ENCODE measurements around the gene GLYATL1. TPM values are rescaled to one million over a fixed set of nuclear protein-coding genes. Genes with fewer than 3 reads are reported as not detected.

GLYATL1 gene
- total and polyA plus RNA-seq, 10 of the 15 experiments (the other 5 are each of a cell fraction or from before 2014, with no cell fraction given): not detected

DNA sequence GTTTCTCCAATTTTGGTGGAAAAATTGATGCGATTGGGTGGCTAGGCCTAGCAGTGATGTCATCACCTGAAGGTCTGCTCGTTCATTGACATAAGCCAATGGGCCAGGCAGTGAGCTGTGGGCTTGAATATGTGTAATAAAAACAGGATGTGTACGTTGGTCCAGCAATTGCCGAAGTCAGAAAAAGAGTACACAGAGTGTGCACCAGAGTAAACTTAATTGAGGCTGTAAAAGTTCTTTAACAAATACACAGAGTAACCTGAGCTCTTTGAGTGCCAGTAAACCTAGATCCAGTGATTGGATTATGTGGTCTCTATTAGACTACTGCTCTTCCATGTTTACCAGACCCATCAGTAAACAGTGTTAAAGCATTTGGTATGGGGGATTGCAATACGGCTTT, 13.0 kb upstream of the GLYATL1 start:
- H3K9me3 ChIP-seq (replicated peaks; ENCODE audit: control insufficient read depth, insufficient read depth, low read length): no peaks in the 10 kb centered on the region
- H4K20me1 ChIP-seq (ENCODE audit: control insufficient read depth, insufficient read depth): no peaks in the 10 kb centered on the region
- ATAC-seq (no peak), DNase-seq (ENCODE audit: low read depth, low spot score) (no peak), FAIRE-seq (no peak)
- H3K36me3 ChIP-seq (ENCODE audit: control insufficient read depth in 2 of 2, insufficient read depth in 2 of 2, low read length in 1 of 2): no peaks in the 10 kb centered on the region
- WGBS (ENCODE audit: insufficient coverage, insufficient replicate concordance, low lambda C conversion rate, missing lambda C conversion rate): 30% methylated on average over 5 of the region's 5 CpGs
- ChIA-PET SMC1A (ENCODE audit: uncharacterized antibody, unreplicated experiment) (no interaction called here), RAD21 (ENCODE audit: unreplicated experiment) (no interaction called here), CTCF (interaction anchor here (0.8 to 1.4 kb wide), 3 partner anchors 19 to 232 kb away, joined by 3 to 5 read pairs (median 4); no protein-coding TSS in a partner anchor), POLR2A (no interaction called here)
- no TSS peak for BruUV-seq (replicated peaks)
- intact Hi-C loops (cut with micrococcal nuclease; ENCODE audit: unreplicated experiment) (no loop called here), in situ Hi-C loops (cut with MboI) (no loop called here)
- H3K27me3 ChIP-seq (replicated peaks in 1 of 2; ENCODE audit: control insufficient read depth in 2 of 2, insufficient read depth in 2 of 2, low read length in 1 of 2): peaks cover 1 to 6% of the 10 kb centered on the region in 2 experiments; a peak in 2 of 4 replicates
- H3K4me1 ChIP-seq (ENCODE audit: control insufficient read depth, insufficient read depth, low read length): no peaks in the 10 kb centered on the region
- H3K4me2 ChIP-seq (ENCODE audit: control insufficient read depth, insufficient read depth): no peak overlapping the region
- H2AFZ ChIP-seq (ENCODE audit: control insufficient read depth, low read depth, low read length): no peak overlapping the region
- no peak overlapping the region for H3K27ac ChIP-seq (ENCODE audit: control insufficient read depth, insufficient read depth)
- no peak overlapping the region for H3K9ac ChIP-seq (ENCODE audit: control insufficient read depth, insufficient read depth, low read length)
- no peak overlapping the region for H3K4me3 ChIP-seq
- H3K79me2 ChIP-seq (ENCODE audit: control insufficient read depth, insufficient read depth, low read length): no peaks in the 10 kb centered on the region
- TF ChIP-seq ETV6 (conservative IDR thresholded peaks at IDR 0.05 in 1 of 2, IDR thresholded peaks at IDR 0.05 in 1 of 2; ENCODE audit: borderline replicate concordance in 1 of 2, low read depth in 1 of 2): no peak
- no peak for TF ChIP-seq NBN (IDR thresholded peaks at IDR 0.05)
- TF ChIP-seq, protein P1, sequence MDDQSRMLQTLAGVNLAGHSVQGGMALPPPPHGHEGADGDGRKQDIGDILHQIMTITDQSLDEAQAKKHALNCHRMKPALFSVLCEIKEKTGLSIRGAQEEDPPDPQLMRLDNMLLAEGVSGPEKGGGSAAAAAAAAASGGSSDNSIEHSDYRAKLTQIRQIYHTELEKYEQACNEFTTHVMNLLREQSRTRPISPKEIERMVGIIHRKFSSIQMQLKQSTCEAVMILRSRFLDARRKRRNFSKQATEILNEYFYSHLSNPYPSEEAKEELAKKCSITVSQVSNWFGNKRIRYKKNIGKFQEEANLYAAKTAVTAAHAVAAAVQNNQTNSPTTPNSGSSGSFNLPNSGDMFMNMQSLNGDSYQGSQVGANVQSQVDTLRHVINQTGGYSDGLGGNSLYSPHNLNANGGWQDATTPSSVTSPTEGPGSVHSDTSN (IDR thresholded peaks at IDR 0.05; ENCODE audit: insufficient replicate concordance, low read depth, low read length): no peak
- TF ChIP-seq, protein P2, sequence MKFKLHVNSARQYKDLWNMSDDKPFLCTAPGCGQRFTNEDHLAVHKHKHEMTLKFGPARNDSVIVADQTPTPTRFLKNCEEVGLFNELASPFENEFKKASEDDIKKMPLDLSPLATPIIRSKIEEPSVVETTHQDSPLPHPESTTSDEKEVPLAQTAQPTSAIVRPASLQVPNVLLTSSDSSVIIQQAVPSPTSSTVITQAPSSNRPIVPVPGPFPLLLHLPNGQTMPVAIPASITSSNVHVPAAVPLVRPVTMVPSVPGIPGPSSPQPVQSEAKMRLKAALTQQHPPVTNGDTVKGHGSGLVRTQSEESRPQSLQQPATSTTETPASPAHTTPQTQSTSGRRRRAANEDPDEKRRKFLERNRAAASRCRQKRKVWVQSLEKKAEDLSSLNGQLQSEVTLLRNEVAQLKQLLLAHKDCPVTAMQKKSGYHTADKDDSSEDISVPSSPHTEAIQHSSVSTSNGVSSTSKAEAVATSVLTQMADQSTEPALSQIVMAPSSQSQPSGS (IDR thresholded peaks at IDR 0.05; ENCODE audit: low read length): no peak
- no peak for TF ChIP-seq KAT2A (conservative IDR thresholded peaks at IDR 0.05; ENCODE audit: control insufficient read depth, low read depth, low read length)
- TF ChIP-seq, protein P3, sequence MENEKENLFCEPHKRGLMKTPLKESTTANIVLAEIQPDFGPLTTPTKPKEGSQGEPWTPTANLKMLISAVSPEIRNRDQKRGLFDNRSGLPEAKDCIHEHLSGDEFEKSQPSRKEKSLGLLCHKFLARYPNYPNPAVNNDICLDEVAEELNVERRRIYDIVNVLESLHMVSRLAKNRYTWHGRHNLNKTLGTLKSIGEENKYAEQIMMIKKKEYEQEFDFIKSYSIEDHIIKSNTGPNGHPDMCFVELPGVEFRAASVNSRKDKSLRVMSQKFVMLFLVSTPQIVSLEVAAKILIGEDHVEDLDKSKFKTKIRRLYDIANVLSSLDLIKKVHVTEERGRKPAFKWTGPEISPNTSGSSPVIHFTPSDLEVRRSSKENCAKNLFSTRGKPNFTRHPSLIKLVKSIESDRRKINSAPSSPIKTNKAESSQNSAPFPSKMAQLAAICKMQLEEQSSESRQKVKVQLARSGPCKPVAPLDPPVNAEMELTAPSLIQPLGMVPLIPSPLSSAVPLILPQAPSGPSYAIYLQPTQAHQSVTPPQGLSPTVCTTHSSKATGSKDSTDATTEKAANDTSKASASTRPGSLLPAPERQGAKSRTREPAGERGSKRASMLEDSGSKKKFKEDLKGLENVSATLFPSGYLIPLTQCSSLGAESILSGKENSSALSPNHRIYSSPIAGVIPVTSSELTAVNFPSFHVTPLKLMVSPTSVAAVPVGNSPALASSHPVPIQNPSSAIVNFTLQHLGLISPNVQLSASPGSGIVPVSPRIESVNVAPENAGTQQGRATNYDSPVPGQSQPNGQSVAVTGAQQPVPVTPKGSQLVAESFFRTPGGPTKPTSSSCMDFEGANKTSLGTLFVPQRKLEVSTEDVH (IDR thresholded peaks at IDR 0.05; ENCODE audit: low read depth, partially characterized antibody): no peak
- no peak for TF ChIP-seq SREBF1 (IDR thresholded peaks at IDR 0.05; ENCODE audit: low read length)
- no peak for TF ChIP-seq RB1 (IDR thresholded peaks at IDR 0.05; ENCODE audit: borderline replicate concordance)
- TF ChIP-seq, protein P4, sequence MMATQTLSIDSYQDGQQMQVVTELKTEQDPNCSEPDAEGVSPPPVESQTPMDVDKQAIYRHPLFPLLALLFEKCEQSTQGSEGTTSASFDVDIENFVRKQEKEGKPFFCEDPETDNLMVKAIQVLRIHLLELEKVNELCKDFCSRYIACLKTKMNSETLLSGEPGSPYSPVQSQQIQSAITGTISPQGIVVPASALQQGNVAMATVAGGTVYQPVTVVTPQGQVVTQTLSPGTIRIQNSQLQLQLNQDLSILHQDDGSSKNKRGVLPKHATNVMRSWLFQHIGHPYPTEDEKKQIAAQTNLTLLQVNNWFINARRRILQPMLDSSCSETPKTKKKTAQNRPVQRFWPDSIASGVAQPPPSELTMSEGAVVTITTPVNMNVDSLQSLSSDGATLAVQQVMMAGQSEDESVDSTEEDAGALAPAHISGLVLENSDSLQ (IDR thresholded peaks at IDR 0.05): no peak
- TF ChIP-seq, protein P5, sequence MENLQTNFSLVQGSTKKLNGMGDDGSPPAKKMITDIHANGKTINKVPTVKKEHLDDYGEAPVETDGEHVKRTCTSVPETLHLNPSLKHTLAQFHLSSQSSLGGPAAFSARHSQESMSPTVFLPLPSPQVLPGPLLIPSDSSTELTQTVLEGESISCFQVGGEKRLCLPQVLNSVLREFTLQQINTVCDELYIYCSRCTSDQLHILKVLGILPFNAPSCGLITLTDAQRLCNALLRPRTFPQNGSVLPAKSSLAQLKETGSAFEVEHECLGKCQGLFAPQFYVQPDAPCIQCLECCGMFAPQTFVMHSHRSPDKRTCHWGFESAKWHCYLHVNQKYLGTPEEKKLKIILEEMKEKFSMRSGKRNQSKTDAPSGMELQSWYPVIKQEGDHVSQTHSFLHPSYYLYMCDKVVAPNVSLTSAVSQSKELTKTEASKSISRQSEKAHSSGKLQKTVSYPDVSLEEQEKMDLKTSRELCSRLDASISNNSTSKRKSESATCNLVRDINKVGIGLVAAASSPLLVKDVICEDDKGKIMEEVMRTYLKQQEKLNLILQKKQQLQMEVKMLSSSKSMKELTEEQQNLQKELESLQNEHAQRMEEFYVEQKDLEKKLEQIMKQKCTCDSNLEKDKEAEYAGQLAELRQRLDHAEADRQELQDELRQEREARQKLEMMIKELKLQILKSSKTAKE (IDR thresholded peaks at IDR 0.05; ENCODE audit: low read depth, poor library complexity, severe bottlenecking): no peak
- no peak for TF ChIP-seq MEF2B (IDR thresholded peaks at IDR 0.05; ENCODE audit: partially characterized antibody, poor library complexity, severe bottlenecking)
- TF ChIP-seq, protein P6, sequence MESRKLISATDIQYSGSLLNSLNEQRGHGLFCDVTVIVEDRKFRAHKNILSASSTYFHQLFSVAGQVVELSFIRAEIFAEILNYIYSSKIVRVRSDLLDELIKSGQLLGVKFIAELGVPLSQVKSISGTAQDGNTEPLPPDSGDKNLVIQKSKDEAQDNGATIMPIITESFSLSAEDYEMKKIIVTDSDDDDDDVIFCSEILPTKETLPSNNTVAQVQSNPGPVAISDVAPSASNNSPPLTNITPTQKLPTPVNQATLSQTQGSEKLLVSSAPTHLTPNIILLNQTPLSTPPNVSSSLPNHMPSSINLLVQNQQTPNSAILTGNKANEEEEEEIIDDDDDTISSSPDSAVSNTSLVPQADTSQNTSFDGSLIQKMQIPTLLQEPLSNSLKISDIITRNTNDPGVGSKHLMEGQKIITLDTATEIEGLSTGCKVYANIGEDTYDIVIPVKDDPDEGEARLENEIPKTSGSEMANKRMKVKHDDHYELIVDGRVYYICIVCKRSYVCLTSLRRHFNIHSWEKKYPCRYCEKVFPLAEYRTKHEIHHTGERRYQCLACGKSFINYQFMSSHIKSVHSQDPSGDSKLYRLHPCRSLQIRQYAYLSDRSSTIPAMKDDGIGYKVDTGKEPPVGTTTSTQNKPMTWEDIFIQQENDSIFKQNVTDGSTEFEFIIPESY (IDR thresholded peaks at IDR 0.05): no peak
- TF ChIP-seq RCOR1 (conservative IDR thresholded peaks at IDR 0.05; ENCODE audit: low read depth, low read length): no peak
